Adrenal gland (tissue), 5 donors: Measurements from ENCODE around the gene GTPBP4.

Experiments used
- CTCF ChIP-seq, 6 experiments: fragments of 450-650 bp in 4 of 6; fragments of 200-600 bp in 2 of 6; sonication (generic) in 1 of 6; IDR thresholded peaks; 1 replicate in 5 of 6; 2 replicates in 1 of 6; pipeline versions ENCODE4 v1.5.1 to v1.8.0; 2016 to 2021; ENCODE audit warnings: antibody characterized with exemption in 6 of 6, mild to moderate bottlenecking in 2 of 6, moderate library complexity in 1 of 6
- POLR2A ChIP-seq, 2 donors: fragments of 450-650 bp; IDR thresholded peaks; one replicate each; pipeline ENCODE4 v1.6.1; 2017; ENCODE audit warnings: antibody characterized with exemption in 2 of 2, mild to moderate bottlenecking in 2 of 2, moderate library complexity in 1 of 2
- donor health status: DM: no; HTN: no; CAD: no.

DNA sequence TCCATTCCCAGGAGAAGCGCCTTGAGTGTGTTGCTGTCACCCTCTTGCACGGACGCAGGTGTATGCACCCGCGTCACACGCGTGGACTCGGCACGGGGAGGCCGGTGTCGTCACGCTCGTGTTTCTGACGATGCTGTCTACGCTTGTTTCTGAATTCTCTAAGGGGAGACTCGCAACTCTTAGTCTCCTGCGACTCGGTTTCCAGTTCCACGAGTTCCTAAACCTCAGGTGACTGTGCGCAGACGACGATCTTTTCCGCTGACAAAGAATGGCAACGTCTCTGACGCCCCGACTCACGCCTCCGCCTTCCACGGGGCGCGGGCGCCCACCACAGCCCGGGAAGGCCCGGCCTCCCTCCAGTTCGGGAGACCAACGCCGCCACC lies 60.1 kb downstream of the GTPBP4 start:
- TF ChIP-seq POLR2A (IDR thresholded peaks at IDR 0.05) (no peak), CTCF (IDR thresholded peaks at IDR 0.05) (no peak)
